Gastrocnemius medialis (tissue), 4 donors: Measurements from ENCODE around the gene NLRC3. TPM values are rescaled to one million over a fixed set of nuclear protein-coding genes. Genes with fewer than 3 reads are reported as not detected.

Source experiments
- ATAC-seq, 2 donors: fragments of 150-250 bp; one replicate each; pipeline ENCODE4 v1.9.1; 2016
- DNase-seq, 2 donors: peaks; one replicate each; pipeline ENCODE4 v3.0.0-alpha.2; 2019
- H3K27ac ChIP-seq, 4 donors: fragments of 200-600 bp; sonication (generic); 1 replicate in 1 of 4; 2 replicates in 3 of 4; pipeline ENCODE4 v1.5.1; 2016 to 2018; ENCODE audit warnings: mild to moderate bottlenecking in 2 of 4, moderate library complexity in 1 of 4
- H3K27me3 ChIP-seq, 3 donors: fragments of 200-600 bp; sonication (generic) in 2 of 3; 1 replicate in 1 of 3; 2 replicates in 2 of 3; pipeline versions ENCODE4 v1.5.1 to v1.6.0; 2016 to 2019; ENCODE audit warnings: mild to moderate bottlenecking in 1 of 3, moderate library complexity in 1 of 3
- H3K36me3 ChIP-seq, 2 donors: fragments of 200-600 bp; sonication (generic) in 1 of 2; one replicate each; pipeline ENCODE4 v1.5.1; 2017 to 2018
- H3K4me1 ChIP-seq, 2 donors: fragments of 200-600 bp; sonication (generic) in 1 of 2; one replicate each; pipeline ENCODE4 v1.5.1; 2016 to 2017; ENCODE audit warnings: mild to moderate bottlenecking in 2 of 2
- H3K4me3 ChIP-seq, 4 donors: fragments of 200-600 bp; sonication (generic) in 3 of 4; 1 replicate in 1 of 4; 2 replicates in 3 of 4; pipeline ENCODE4 v1.5.1; 2016 to 2019; ENCODE audit warnings: mild to moderate bottlenecking in 2 of 4
- H3K9me3 ChIP-seq, 3 donors: fragments of 200-600 bp; sonication (generic) in 2 of 3; 1 replicate in 1 of 3; 2 replicates in 2 of 3; pipeline ENCODE4 v1.5.1; 2016 to 2019
- CTCF ChIP-seq, 5 experiments: fragments of 450-650 bp in 3 of 5; fragments of 200-600 bp in 2 of 5; sonication (generic) in 2 of 5; IDR thresholded peaks in 4 of 5; conservative IDR thresholded peaks in 1 of 5; 1 replicate in 4 of 5; 2 replicates in 1 of 5; pipeline ENCODE4 v1.5.1; 2016 to 2019; ENCODE audit warnings: antibody characterized with exemption in 5 of 5, mild to moderate bottlenecking in 3 of 5, moderate library complexity in 3 of 5
- POLR2A ChIP-seq, 2 donors: fragments of 450-650 bp; IDR thresholded peaks; one replicate each; pipeline ENCODE4 v1.6.1; 2017; ENCODE audit warnings: antibody characterized with exemption in 2 of 2, mild to moderate bottlenecking in 2 of 2, moderate library complexity in 2 of 2
- in situ Hi-C, 4 donors: fragments of 200-750 bp; cut with MboI; loops; one replicate each; pipeline versions ENCODE4 v1.15.0 to v1.8.0; 2017; ENCODE audit warnings: low sequenced_read_pairs in 4 of 4
- intact Hi-C: fragments of 100-400 bp; cut with DNase I; formaldehyde crosslinking; loops from one replicate; pipeline ENCODE4 v1.15.1; 2023; ENCODE audit warnings: low total_unique reads
- total RNA-seq, 4 donors: library from RNA; depleted of rRNA; stranded (reverse); fragments of >200 nt; gene quantifications; one replicate each; pipeline versions ENCODE4 v1.1.0 to v1.2.3, GENCODE V29; 2016

NLRC3 gene
- total RNA-seq, 4 donors from 2014 or later: 0.11 to 0.26 (median 0.22) TPM

- Histone ChIP-seq H3K36me3 (no peaks in the 10 kb centered on the region), H3K9me3 (no peaks in the 10 kb centered on the region), H3K27ac (no peak overlapping the region), H3K4me1 (no peaks in the 10 kb centered on the region), H3K4me3 (no peak overlapping the region), H3K27me3 (no peaks in the 10 kb centered on the region)
- ATAC-seq (peak in 1 of 2 donors; percentile 65), DNase-seq (no peak)
- no peak for TF ChIP-seq POLR2A (IDR thresholded peaks at IDR 0.05)
- TF ChIP-seq CTCF (IDR thresholded peaks at IDR 0.05 in 4 of 5, conservative IDR thresholded peaks at IDR 0.05 in 1 of 5): no peak
- in situ Hi-C loops (no loop called here), intact Hi-C loops (no loop called here)
These were observed 41.6 kb upstream of the NLRC3 start for GRCh38 chr16:3618769-3619141.

- intact Hi-C loops: loop anchor here (5.0 kb wide), 3 partner anchors 155 to 505 kb away; partner anchors contain the start of genes ADCY9 and ZNF263
- no peaks in the 10 kb centered on the region for H3K27me3 ChIP-seq
- H3K9me3 ChIP-seq: no peaks in the 10 kb centered on the region
- in situ Hi-C loops: no loop called here
- DNase-seq: no peak
- TF ChIP-seq POLR2A (IDR thresholded peaks at IDR 0.05) (no peak), CTCF (IDR thresholded peaks at IDR 0.05 in 4 of 5, conservative IDR thresholded peaks at IDR 0.05 in 1 of 5) (no peak)
- no peak for ATAC-seq
- no peaks in the 10 kb centered on the region for H3K36me3 ChIP-seq
- peak overlapping the region; percentile 86 to 100 (median 98) for H3K4me3 ChIP-seq
- H3K4me1 ChIP-seq: peaks cover 13 to 23% of the 10 kb centered on the region in 2 donors
- no peak overlapping the region for H3K27ac ChIP-seq
These were observed 35.6 kb upstream of the NLRC3 start for GRCh38 chr16:3612510-3613466.

- H3K4me3 ChIP-seq: peak within 1 kb of the TSS; percentile 86 to 100 (median 98)
- DNase-seq (peak; percentile 72 to 86), ATAC-seq (peak; percentile 91 to 96)
- in situ Hi-C loops (no loop called here), intact Hi-C loops (loop anchor here (2.0 to 5.0 kb wide), 4 partner anchors 85 to 506 kb away; partner anchors contain the start of genes ADCY9 and ZNF263)
- H3K27me3 ChIP-seq: no peaks in the 10 kb centered on the region
- H3K4me1 ChIP-seq: peaks cover 16 to 23% of the 10 kb centered on the region in 2 donors
- H3K9me3 ChIP-seq: no peaks in the 10 kb centered on the region
- no peaks in the 10 kb centered on the region for H3K36me3 ChIP-seq
- H3K27ac ChIP-seq: peak within 1 kb of the TSS; percentile 77 to 92 (median 88)
- peak; percentile 76 to 79 for TF ChIP-seq POLR2A (IDR thresholded peaks at IDR 0.05)
- TF ChIP-seq CTCF (IDR thresholded peaks at IDR 0.05 in 4 of 5, conservative IDR thresholded peaks at IDR 0.05 in 1 of 5): no peak
These were observed 34.2 kb upstream of the NLRC3 start, which contains the start of gene SLX4 for GRCh38 chr16:3611146-3611975. Gene SLX4, minus strand, starts transcription at chr16:3611606. Its CDS starts 2,642 bp downstream, at chr16:3608964.

- Histone ChIP-seq H3K9me3 (no peaks in the 10 kb centered on the region), H3K4me1 (peaks cover 16 to 23% of the 10 kb centered on the region in 2 donors), H3K27me3 (no peaks in the 10 kb centered on the region), H3K4me3 (peak overlapping the region; percentile 86 to 99 (median 93)), H3K36me3 (no peaks in the 10 kb centered on the region), H3K27ac (peak overlapping the region; percentile 75 to 92 (median 88))
- in situ Hi-C loops (no loop called here), intact Hi-C loops (loop anchor here (2.0 to 5.0 kb wide), 4 partner anchors 84 to 507 kb away; partner anchors contain the start of genes ADCY9 and ZNF263)
- TF ChIP-seq CTCF (IDR thresholded peaks at IDR 0.05 in 4 of 5, conservative IDR thresholded peaks at IDR 0.05 in 1 of 5): no peak
- ATAC-seq (peak in 1 of 2 donors; percentile 13), DNase-seq (no peak)
These were observed 33.5 kb upstream of the NLRC3 start for GRCh38 chr16:3610698-3611145.
